NK-92 treated with Interleukin-12 subunit alpha and Interleukin-12 subunit beta, amount 100 ng/mL, for 24 hours (cell line): ENCODE measurements around the gene CFAP97D2.
A peak's percentile ranks its signal among the peaks of the same experiment; 100 is the strongest.
"Not testable (repeated sequence)": the region's sequence is repeated elsewhere in the genome, so short reads cannot be mapped to it uniquely, and the experiment has no call there.

Experiments
- DNase-seq: peaks from one replicate; lab custom pipeline; 2025; lab: John Stamatoyannopoulos, UW

The CFAP97D2 gene

DNA sequence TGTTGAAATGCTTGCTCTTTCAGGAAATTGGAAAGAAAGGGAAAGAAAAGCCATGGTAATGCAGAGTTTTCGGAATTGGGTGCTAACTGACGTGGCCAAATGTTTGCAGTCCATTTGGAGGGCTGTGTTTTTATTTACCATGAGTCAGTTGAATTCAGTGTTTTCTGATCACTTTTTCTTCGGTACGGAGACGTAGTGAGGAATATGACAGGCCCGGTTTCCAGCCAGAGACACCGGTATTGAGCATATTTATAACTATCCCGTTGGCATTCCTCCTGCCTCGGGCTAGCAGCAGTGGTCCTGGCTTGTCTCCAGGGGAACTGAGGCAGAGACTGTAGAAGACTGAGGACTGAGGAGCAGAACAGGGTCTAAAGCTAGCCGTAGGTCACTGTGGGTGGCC is 56.6 kb downstream of the CFAP97D2 start:
- no peak for DNase-seq

DNA sequence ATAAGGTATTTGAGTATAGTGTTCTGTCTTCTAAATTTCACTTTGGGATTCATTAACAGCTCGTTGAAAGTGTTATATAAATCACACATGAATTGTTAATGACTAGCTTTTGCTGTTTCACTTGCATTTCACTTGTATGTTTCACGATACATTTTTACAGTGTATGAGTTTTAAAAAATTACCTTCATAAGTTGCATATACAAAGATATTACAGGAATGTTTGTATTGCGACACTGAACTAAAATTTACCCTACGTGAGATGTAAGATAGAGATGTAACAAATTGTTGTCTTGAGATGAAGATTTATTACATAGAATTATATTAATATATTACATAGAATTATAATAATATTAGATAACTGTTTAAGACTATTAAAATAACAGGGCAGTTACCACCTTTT is 57.2 kb downstream of the CFAP97D2 start:
- DNase-seq: no peak

DNA sequence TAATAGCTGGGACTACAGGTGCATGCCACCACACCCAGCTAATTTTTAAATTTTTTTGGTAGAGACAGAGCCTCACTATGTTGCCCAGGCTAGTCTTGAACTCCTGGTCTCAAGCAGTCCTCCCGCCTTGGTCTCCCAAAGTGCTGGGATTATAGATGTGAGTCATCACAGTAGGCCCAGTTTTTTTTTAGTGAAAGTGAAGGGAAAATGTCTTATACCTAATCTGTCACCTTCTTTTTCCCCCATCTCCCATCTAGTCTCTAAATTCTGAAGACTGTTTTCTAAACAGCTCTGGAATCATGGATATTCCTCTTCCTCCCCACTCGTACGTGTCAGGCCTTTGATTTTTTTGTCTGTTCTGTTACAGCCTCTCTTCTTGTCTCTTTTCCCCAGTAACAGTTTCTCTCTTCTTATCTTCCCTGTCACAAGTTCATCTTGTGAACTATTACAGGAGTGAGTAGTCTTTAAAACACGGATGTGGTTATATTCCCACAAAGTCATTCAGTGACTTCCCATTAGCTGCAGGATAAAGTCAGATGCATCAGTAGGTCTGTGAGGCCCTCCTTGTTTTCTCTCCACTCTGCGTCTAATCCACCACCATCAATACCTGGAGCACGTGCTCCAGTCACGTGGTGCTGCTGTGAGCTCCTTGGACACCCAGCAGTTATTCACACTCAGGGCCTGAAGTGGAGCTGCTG is 58.5 kb downstream of the CFAP97D2 start:
- DNase-seq: no peak

DNA sequence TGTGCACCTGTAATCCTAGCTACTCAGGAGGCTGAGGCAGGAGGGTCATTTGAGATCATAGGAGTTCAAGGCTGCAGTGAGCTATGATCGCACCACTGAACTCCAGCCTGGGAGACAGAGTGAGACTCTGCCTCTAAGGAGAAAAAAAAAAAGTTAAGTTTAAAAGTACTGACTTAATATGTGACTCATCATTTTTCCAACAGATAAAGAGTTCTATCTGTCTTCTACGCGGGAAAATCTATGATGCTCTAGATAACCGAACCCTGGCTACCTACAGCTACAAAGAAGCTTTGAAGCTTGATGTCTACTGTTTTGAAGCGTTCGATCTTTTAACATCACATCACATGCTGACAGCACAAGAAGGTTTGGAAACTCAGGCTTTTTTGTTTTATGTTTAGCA is 62.9 kb downstream of the CFAP97D2 start:
- no peak for DNase-seq

DNA sequence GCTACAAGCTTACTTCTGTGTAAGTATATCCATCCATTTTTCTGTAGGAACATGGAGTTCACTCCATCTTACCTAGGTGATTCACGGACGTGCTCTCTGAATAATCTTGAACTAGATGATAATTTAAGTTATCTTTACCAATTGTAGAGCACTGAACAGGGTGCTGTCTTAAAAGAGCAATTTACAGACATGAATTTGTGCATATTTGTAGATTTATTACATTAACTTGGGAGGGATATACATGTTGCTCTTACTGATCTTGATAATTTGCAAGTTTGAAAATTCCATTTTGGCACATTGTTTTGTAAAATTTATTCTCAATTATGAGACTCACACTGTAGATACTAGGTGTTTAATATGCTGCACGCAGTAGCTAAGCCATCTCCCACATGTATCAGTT is 64.9 kb downstream of the CFAP97D2 start:
- no peak for DNase-seq

DNA sequence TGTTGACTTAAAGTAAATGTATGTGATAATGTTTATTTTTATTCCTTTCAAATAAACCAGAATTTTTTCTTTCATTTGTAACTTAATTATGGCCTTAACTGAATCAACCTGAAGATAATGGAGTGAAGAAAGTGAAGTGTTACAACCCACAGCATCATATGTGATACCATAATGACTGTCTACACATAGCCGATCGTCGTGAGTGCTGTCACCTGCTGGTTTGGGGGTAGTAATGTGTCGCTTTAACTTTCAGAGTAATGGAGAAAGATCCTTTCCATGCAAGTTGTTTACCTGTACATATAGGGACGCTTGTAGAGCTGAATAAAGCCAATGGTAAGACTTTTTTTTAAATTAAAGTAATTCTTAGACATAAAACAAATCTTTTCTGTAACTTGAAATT is 65.6 kb downstream of the CFAP97D2 start:
- no peak for DNase-seq

DNA sequence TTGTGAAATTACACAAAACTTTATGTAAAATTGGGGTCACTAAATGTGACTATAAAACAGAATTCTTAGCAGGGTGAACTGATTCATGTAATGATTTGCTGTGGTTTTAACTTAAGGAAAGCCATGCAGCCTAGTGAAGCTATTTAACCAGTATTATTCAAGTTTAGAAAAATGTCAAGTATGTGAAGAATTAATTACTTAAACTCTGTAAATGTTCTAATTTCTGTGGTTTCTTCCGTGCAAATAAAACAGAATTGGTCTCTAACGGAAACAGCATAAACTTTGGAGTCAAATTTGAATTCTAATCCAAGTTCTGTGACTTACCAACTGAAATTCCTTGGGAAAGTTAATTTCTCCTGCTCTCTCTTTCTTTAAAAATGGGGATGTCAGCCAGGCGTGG is 69.0 kb downstream of the CFAP97D2 start:
- DNase-seq: no peak

DNA sequence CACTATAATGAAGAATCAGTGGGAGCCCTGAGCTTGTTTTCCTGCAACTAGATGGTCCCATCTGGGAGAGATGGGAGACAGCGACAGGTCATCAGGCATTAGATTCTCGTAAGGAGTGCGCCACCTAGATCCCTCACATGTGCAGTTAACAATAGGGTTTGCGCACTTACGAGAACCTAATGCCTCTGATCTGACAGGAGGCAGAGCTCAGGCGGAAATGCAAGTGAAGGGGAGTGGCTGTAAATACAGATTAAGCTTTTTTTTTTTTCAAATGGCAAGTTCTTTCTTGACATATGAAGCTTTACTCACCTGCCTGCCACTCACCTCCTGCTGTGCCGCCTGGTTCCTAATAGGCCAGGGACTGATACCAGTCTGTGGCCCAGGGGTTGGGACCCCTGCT is 70.0 kb downstream of the CFAP97D2 start:
- no peak for DNase-seq

DNA sequence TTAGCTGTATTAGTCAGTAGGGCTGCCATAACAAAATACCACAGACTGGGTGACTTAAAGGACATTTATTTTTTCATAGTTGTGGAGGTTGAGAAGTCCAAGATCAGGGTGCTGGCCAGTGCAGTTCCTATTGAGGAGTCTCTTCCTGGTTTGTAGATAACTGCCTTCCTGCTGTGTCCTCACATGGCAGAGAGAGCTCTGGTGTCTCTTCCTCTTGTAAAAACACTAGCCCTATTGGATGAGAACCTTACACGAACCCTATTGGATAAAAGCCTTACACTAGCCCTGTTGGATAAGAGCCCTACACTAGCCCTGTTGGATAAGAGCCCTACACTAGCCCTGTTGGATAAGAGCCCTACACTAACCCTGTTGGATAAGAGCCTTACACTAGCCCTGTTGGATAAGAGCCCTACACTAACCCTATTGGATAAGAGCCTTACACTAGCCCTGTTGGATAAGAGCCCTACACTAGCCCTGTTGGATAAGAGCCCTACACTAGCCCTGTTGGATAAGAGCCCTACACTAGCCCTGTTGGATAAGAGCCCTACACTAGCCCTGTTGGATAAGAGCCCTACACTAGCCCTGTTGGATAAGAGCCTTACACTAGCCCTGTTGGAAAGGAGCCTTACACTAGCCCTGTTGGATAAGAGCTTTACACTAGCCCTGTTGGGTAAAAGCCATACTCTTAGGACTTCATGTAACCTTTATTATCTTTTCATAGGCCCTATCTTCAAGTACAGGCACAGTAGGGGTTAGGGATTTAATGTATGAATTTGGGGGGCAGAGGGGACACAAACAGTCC is 72.8 kb downstream of the CFAP97D2 start:
- DNase-seq: not testable (repeated sequence)

DNA sequence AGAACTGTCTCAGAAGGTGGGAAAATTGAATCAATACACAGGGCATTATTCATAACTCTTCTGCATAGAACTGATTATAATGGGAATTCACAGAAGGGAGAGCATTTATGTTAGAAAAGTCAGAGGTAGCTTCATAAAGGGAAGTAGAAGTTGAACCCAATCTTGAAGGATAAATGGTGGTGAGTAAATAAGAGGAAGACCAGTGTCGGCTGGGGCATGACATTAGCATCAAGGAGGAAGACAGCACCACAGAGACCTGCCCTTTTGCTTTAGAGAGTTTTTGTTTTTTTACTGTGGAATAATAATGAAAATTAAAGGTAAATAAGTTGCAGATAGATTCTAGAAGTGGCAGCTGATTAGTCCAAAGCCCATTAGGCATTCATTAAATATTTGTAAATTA is 77.5 kb downstream of the CFAP97D2 start:
- no peak for DNase-seq

DNA sequence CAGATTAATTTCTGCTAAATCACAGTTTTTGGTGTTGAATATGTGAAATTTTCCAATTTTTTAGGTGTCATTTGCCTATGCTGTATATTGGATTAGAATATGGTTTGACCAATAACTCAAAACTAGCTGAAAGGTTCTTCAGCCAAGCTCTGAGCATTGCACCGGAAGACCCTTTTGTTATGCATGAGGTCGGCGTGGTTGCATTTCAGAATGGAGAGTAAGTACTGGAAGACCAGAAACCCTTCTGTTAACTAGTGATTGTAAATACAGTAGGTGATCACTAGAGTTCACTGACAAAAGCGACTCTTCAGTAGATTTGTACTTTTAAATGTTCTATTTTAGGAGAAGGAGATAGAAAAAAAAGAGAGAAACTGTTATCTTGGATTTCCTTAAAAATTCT is 78.0 kb downstream of the CFAP97D2 start:
- no peak for DNase-seq

DNA sequence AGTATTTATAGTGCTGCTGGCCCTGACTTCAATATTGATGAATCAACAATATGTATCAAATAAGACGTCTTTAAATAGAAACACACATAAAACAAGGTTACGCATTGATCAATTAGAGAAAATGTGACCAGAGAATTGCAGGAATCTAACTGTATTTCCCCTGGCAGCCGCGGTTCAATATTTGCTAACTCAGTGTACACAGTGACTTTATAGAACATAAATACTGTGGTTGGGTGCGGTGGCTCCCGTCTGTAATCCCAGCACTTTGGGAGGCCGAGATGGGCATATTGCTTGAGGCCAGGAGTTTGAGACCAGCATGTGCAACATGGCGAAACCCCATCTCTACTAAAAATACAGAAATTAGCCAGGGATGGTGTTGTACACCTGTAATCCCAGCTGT is 79.5 kb downstream of the CFAP97D2 start:
- DNase-seq: no peak

DNA sequence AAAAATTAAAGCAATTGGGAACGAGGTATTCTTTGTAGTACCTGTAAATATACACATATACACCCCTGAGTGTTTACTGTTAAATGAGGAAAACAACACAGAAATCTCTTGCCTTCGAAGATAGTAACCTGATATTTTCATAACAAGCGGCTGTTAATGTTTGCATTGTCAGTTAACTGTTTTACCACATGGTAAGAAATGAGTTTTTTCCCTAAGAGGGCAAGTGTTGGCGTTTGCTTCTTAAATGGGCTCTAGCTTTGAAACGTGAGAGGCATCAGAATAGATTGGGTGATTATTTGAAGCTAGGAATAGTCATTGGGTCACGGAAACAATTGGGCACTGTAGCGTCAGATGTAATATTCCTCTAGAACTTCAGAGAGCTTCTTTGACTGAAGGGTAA is 80.3 kb downstream of the CFAP97D2 start:
- no peak for DNase-seq

DNA sequence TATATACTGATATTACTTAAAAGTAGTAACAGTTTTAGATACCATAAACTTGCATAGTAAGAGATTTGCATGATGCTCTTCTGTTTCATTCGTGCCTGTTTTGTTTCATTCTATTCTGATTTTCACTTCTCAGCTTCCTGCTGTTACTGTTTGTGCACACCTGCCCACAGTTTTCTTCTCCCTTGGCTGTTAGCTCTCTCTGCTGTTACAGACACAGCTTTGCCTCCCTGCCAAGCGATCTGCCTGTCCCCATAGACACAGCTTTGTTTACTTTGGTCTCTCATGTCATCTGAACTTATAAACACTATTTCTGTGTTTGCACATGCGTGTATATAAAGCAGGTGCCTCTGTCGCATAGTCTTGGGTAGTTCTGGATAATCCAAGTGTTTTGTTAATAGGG is 80.9 kb downstream of the CFAP97D2 start:
- DNase-seq: no peak

DNA sequence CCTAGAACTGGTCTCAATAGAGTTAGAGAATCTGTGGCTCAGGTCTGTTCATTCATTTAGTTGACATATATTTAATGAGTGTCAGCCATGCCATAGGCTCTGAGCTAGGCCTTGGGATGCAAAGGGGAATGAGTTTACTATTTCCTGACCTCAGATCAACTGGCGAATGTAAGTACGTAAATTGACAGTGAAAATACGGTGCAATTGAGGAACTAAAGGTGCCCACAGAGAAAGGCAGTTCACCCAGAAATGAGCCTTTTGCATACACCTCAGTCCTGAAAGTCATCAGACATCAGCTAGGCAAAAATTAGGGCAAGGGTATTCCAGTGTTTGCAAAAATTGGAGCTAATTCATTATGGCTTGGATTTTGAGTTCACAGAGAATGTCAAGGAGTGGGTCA is 81.8 kb downstream of the CFAP97D2 start:
- no peak for DNase-seq

DNA sequence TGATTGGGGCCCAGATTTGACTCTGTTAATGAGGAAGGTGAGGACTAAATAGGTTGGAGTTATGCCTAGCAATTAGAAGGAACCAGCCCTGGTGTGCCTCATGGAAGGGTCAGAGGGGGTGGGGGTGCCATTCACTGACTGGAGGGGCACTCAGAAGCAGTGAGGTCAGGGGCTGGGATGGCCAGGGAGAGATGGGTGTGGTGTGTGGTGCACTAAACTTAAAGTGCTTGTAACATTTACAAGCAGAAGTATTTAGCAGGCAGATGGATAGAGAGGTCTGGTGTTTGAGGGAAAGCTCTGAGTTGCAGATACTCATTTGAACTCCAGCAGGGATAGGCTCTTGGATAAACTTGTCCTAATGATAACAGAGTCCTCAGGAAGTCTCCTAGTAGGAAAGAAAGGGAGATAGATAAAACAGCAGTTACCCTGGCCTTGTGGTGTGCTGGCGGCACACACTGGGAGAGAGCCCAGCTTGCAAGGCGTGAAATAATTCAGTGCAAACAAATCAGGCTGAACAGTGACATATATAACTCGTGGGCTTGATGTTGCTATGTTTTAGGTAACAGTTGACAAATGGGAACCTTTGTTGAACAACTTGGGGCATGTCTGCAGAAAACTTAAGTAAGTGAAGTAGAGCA is 82.4 kb downstream of the CFAP97D2 start:
- DNase-seq: no peak

DNA sequence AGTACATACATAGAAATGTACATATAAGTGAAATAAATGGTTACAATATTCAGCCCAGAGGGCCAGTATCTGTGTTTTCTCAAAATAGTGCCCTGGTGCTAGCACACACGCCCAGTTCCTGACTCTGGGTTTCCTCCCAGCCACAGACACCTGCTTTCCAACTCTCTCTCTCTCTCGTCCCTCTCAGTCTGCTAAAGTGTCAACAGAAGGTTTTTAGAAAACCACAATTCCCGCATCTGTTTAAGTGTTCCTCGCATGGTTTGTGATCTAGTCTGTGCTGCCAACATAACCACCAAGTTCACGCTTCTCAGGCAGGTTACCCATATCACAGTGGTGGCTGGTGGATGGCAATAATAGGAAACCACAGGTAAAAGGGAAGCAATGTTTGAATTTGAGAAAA is 84.5 kb downstream of the CFAP97D2 start:
- peak; percentile 38 for DNase-seq

DNA sequence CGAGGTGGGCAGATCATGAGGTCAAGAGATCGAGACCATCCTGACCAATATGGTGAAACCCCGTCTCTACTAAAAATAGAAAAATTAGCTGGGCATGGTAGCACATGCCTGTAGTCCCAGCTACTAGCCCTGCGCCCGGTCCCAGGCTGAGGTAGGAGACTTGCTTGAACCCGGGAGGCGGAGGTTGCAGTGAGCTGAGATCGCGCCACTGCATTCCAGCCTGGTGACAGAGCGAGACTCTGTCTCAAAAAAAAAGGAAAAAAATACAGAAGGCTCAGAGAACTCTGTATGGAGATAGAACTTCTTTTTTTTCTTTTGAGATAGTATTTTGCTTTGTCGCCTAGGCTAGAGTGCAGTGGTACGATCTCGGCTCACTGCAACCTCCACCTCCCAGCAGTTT is 85.3 kb downstream of the CFAP97D2 start:
- not testable (repeated sequence) for DNase-seq

DNA sequence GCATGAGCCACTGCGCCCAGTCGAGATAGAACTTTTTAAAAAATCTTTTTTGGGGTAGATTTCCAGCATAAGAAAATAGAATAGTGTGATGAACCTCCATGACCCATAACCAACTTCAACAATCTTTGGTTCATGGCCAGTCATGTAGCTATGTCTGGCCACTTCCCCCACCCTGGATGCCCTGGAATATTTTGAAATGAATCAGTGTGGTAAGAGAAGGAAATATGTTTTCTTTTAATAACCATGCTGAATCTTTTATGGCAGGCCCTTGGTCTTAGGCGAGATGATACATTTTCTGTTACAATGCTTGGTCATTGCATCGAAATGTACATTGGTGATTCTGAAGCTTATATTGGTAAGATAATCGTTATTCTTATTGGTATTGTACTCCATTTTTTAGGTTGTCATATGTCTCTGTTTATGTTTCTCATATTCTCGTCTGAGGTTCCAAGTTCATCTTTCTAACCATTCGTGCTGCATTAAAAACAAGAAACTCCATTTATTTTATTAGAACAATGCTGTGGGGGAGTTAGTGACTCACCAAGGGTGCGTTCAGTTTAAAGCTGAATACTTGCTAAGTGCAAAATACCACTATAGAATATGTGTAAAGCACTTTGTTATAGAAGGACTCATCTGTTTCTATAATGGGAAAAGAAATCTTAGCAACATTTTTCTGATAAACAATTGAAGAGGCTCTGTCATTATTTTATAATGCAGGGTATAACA is 86.0 kb downstream of the CFAP97D2 start:
- DNase-seq: no peak

DNA sequence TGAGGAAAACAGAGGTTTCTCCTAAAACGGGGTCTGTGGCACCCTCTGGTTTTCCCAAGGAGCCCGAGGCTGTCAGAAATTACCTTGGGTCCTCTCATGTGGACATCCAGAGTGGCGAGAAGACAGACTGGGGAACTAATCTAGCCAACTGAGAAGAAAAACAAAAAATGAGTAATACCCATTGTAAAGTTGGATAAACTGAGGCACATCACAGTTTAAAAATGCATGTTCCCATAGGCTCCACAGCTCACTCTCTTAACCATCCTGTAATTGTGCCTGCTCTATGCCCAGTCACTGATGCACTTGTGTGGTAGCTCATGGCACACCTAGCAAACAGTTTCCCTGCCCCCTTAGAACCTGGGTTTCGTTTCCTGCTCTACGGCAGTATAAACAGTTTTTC is 87.2 kb downstream of the CFAP97D2 start:
- DNase-seq: no peak

DNA sequence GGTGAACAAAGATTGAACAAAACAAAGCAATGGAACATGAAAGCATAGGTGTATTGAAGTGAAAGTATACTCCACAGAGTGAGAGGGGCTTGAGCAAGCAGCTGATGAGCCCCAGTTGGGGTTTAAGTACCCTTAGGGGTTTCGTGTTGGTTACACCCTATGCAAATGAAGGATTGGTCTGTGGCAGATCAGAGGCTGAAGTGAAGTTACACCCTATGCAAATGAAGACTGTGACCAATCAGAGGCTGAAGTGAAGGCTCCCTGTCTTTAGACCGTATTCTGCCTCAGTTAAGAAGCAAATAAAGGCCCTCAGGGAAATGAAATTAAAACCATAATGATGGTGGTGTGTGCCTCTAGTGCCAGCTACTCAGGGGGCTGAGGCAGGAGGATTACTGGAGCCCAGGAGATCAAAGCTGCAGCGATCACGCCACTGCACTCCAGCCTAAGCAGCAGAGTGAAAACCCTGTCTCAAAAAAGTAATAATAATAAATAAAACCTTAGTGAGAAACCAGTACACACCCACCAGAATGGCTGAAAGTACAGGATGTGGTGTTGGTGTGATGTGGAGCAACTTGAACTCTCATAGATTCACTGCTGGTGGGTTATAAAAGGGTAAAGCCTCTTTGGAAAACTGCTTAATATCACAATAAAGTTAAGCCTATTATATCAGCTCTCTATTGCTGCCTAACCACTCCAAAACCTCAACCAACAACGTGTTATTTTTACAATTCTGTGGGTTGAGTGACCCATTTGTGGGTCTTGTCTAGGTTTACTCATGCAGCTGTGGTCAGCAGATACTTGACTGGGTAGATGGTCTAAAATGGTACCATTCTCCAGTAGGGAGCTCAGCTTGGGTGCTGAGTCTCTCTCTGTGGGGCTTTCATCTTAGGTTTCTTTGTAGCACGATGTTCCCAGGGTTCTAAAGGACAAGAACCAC is 89.6 kb downstream of the CFAP97D2 start:
- DNase-seq: peak; percentile 43
